Left ventricle myocardium inferior (tissue), 1 donor: Measurements from ENCODE around the gene CHCT1. TPM values are rescaled to one million over a fixed set of nuclear protein-coding genes. Genes with fewer than 3 reads are reported as not detected.
A peak's percentile ranks its signal among the peaks of the same experiment; 100 is the strongest.

Experiments used
- DNase-seq: peaks from one replicate; pipeline ENCODE4 v3.0.0-alpha.2; 2020
- H3K27ac ChIP-seq: fragments of 200-600 bp; replicated peaks from 2 replicates; pipeline ENCODE4 v1.8.0; 2021
- H3K27me3 ChIP-seq: fragments of 200-600 bp; 2 replicates; pipeline ENCODE4 v1.8.0; 2021; ENCODE audit warnings: low read depth
- H3K36me3 ChIP-seq: fragments of 200-600 bp; 2 replicates; pipeline ENCODE4 v1.8.0; 2021
- H3K4me1 ChIP-seq: fragments of 200-600 bp; 2 replicates; pipeline ENCODE4 v1.8.0; 2021
- H3K4me3 ChIP-seq: fragments of 200-600 bp; 2 replicates; pipeline ENCODE4 v1.8.0; 2021; ENCODE audit warnings: mild to moderate bottlenecking, moderate library complexity
- H3K9me3 ChIP-seq: fragments of 200-600 bp; replicated peaks from 2 replicates; pipeline ENCODE4 v1.8.0; 2021
- CTCF ChIP-seq: fragments of 200-600 bp; IDR thresholded peaks from 2 replicates; pipeline ENCODE4 v1.8.0; 2021; ENCODE audit warnings: antibody characterized with exemption, mild to moderate bottlenecking, borderline replicate concordance
- intact Hi-C: fragments of 100-400 bp; cut with micrococcal nuclease; formaldehyde crosslinking; loops from one replicate; pipeline ENCODE4 v1.11.0; 2022
- total RNA-seq: library from RNA; stranded (reverse); fragmentation: NEBNext Ultra II Directional; extraction: Animal tissue kit (Norgen Biotek cat#: 25700); gene quantifications from one replicate; pipeline ENCODE4 v1.2.1, GENCODE V29; 2021
- donor health status: DM: no; HTN: yes; CAD: no; lungs with severe emphysema.

CHCT1 gene
- total RNA-seq, 1 donor from 2014 or later = not detected

- Histone ChIP-seq H3K4me1 (peaks cover 56% of the 10 kb centered on the region), H3K27ac (peak overlapping the region; percentile 97), H3K4me3 (peak overlapping the region; percentile 98), H3K36me3 (no peaks in the 10 kb centered on the region), H3K9me3 (no peaks in the 10 kb centered on the region), H3K27me3 (no peaks in the 10 kb centered on the region)
- no peak for DNase-seq
- intact Hi-C loops = no loop called here
- TF ChIP-seq CTCF = no peak
Measured at GRCh38 chr17:60391471-60392041, 30.7 kb upstream of the CHCT1 start.

- no peaks in the 10 kb centered on the region for H3K27me3 ChIP-seq
- peak within 1 kb of the TSS; percentile 97 for H3K27ac ChIP-seq
- H3K36me3 ChIP-seq = no peaks in the 10 kb centered on the region
- peak within 1 kb of the TSS; percentile 98 for H3K4me3 ChIP-seq
- DNase-seq = peak; percentile 98
- peak; percentile 50 for TF ChIP-seq CTCF
- H3K4me1 ChIP-seq = peaks cover 55% of the 10 kb centered on the region
- H3K9me3 ChIP-seq = no peaks in the 10 kb centered on the region
- intact Hi-C loops = no loop called here
Measured at GRCh38 chr17:60392042-60392844, 30.0 kb upstream of the CHCT1 start, which contains the start of gene USP32. USP32 (minus strand) TSS chr17:60392133; CDS start chr17:60391939, 194 bp downstream.

GRCh38 chr17:60392845-60393702 lies 29.2 kb upstream of the CHCT1 start:
- DNase-seq = no peak
- no peak for TF ChIP-seq CTCF
- Histone ChIP-seq H3K9me3 (no peaks in the 10 kb centered on the region), H3K27me3 (no peaks in the 10 kb centered on the region), H3K4me3 (peak overlapping the region; percentile 98), H3K4me1 (peaks cover 50% of the 10 kb centered on the region), H3K27ac (peak overlapping the region; percentile 97), H3K36me3 (no peaks in the 10 kb centered on the region)
- intact Hi-C loops = no loop called here

DNA sequence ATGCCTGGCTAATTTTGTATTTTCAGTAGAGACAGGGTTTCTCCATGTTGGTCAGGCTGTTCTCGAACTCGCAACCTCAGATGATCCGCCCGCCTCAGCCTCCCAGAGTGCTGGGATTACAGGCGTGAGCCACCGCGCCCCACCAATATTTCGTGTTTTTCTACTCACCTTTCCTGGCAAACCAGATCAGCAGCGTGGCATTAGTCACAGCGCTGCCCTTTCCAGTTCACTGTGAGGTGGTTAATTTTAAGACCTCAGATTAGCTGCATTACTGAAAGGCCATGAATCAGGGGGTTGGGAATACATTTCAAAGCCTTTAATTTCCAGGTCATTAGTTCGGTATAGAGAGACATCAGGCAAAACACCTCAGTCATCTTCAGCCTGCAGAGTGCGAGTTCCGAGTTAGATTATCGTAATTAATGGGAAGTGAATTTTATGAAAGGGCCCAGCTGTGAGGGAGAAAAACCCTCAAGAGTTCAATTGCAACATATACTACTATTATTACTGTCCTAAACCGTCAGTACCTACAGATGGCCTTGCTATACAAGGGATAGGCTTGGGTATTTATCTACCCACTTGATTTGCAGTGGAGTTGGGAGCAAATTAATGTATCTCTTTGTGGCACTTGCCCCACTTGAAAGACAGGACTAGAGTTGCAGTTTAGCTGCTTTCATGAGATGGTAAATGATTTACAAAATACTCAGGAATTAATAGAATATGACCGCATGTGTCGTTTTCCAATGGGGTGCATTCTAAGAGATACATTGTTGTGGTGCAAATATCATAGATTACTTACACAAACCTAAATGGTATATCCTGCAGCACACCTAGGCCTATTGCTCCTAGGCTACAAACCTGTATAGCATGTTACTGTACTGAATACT lies 28.2 kb upstream of the CHCT1 start:
- Histone ChIP-seq H3K27me3 (no peaks in the 10 kb centered on the region), H3K36me3 (no peaks in the 10 kb centered on the region), H3K9me3 (no peaks in the 10 kb centered on the region), H3K4me3 (no peak overlapping the region), H3K4me1 (peaks cover 40% of the 10 kb centered on the region), H3K27ac (no peak overlapping the region)
- no peak for DNase-seq
- intact Hi-C loops = no loop called here
- TF ChIP-seq CTCF = no peak
